HCT116 (cell line): ENCODE measurements around the gene RHOH. TPM values are rescaled to one million over a fixed set of nuclear protein-coding genes. Genes with fewer than 3 reads are reported as not detected.

Source experiments
- ATAC-seq: fragments of 200-7000 bp; cut with Tn5 transposase; 2 replicates; pipeline ENCODE4 v1.9.1; 2020; ENCODE audit warnings: mild to moderate bottlenecking, moderate library complexity
- BruUV-seq: library from RNA; stranded (reverse); fragments of 400-500 nt; replicated peaks from 2 replicates; lab custom pipeline; 2021; lab: Mats Ljungman, UMichigan
- CTCF ChIA-PET: fragments of 300-600 bp; sonication (Branson Sonifier 250); formaldehyde crosslinking; loops from one replicate; lab custom pipeline; 2021; ENCODE audit warnings: antibody characterized with exemption; lab: Charles Lee
- POLR2A ChIA-PET: fragments of 300-600, 350-600 bp; sonication (Branson Sonifier 250); formaldehyde crosslinking; loops from one replicate; lab custom pipeline; 2021; ENCODE audit warnings: antibody characterized with exemption; lab: Charles Lee
- RAD21 ChIA-PET, 2 experiments: fragments of 300-600 bp; sonication (Branson Sonifier 250); formaldehyde crosslinking; loops; one replicate each; lab custom pipeline; 2023; ENCODE audit warnings: low total read pairs in 2 of 2; ENCODE audit not compliant: uncharacterized antibody in 2 of 2, unreplicated experiment in 2 of 2, low non-redundant PET in 1 of 2; lab: Charles Lee
- DNase-seq: peaks from one replicate; pipeline ENCODE4 v3.0.0-alpha.2; 2010; ENCODE audit warnings: low read depth, low spot score
- H2AFZ ChIP-seq: fragments of 200-600 bp; shearing (Covaris generic), sonication (generic); 2 replicates; pipeline ENCODE4 v1.6.1; 2017; ENCODE audit warnings: low read depth, mixed run types, mixed read lengths, antibody characterized with exemption, low read length; ENCODE audit not compliant: poor library complexity, severe bottlenecking
- H3K27ac ChIP-seq: 2 replicates; pipeline ENCODE4 v1.5.1; 2012; ENCODE audit warnings: low read depth, low read length
- H3K27me3 ChIP-seq: fragments of 200-600 bp; sonication (generic); 2 replicates; pipeline ENCODE4 v1.6.1; 2016; ENCODE audit warnings: mixed run types, low read length, mixed read lengths; ENCODE audit not compliant: insufficient read depth
- H3K36me3 ChIP-seq, 2 experiments: fragments of 200-500 bp in 1 of 2; fragments of 200-600 bp in 1 of 2; sonication (Bioruptor generic) in 1 of 2; sonication (generic) in 1 of 2; 2 replicates each; pipeline versions ENCODE4 v1.5.1 to v1.6.1; 2014 to 2016; ENCODE audit warnings: low read length in 2 of 2, inconsistent platforms in 1 of 2, mixed read lengths in 1 of 2, mixed run types in 1 of 2; ENCODE audit not compliant: insufficient read depth in 2 of 2, control insufficient read depth in 1 of 2
- H3K4me1 ChIP-seq, 2 experiments: fragments of 200-600 bp in 1 of 2; sonication (generic) in 1 of 2; 2 replicates each; pipeline versions ENCODE4 v1.5.1 to v1.6.1; 2012 to 2017; ENCODE audit warnings: low read length in 2 of 2, inconsistent platforms in 1 of 2, mild to moderate bottlenecking in 1 of 2, mixed read lengths in 1 of 2, mixed run types in 1 of 2, moderate library complexity in 1 of 2; ENCODE audit not compliant: insufficient read depth in 2 of 2, control insufficient read depth in 1 of 2
- H3K4me2 ChIP-seq: fragments of 200-600 bp; sonication (generic); 2 replicates; pipeline ENCODE4 v1.6.1; 2017; ENCODE audit warnings: mixed run types, low read length, mixed read lengths
- H3K4me3 ChIP-seq, 2 experiments: fragments of 200-600 bp in 1 of 2; sonication (generic) in 1 of 2; replicated peaks in 1 of 2; 2 replicates each; pipeline ENCODE4 v1.5.1; 2011 to 2016; ENCODE audit warnings: low read length in 2 of 2, control low read depth in 1 of 2, low read depth in 1 of 2, mild to moderate bottlenecking in 1 of 2, mixed read lengths in 1 of 2, mixed run types in 1 of 2
- H3K79me2 ChIP-seq: fragments of 200-600 bp; sonication (generic); 2 replicates; pipeline ENCODE4 v1.6.1; 2017; ENCODE audit warnings: mild to moderate bottlenecking, mixed run types, low read length, moderate library complexity, mixed read lengths; ENCODE audit not compliant: insufficient read depth
- H3K9ac ChIP-seq: fragments of 200-600 bp; sonication (generic); 2 replicates; pipeline ENCODE4 v1.6.1; 2016; ENCODE audit warnings: low read length, mixed read lengths
- H3K9me2 ChIP-seq: fragments of 200-600 bp; sonication (generic), shearing (Covaris generic); 2 replicates; pipeline ENCODE4 v1.6.1; 2017; ENCODE audit warnings: mixed run types, mild to moderate bottlenecking, moderate library complexity; ENCODE audit not compliant: insufficient read depth
- H3K9me3 ChIP-seq, 2 experiments: fragments of 200-500 bp in 1 of 2; fragments of 200-600 bp in 1 of 2; sonication (Bioruptor generic) in 1 of 2; sonication (generic) in 1 of 2; 2 replicates each; pipeline ENCODE4 v1.6.1; 2014 to 2017; ENCODE audit warnings: low read length in 2 of 2, mixed read lengths in 2 of 2, inconsistent platforms in 1 of 2, low read depth in 1 of 2, mild to moderate bottlenecking in 1 of 2, mixed run types in 1 of 2, moderate library complexity in 1 of 2; ENCODE audit not compliant: control insufficient read depth in 1 of 2, insufficient read depth in 1 of 2
- H4K20me1 ChIP-seq: fragments of 200-600 bp; sonication (generic), shearing (Covaris generic); 2 replicates; pipeline ENCODE4 v1.6.1; 2017; ENCODE audit warnings: mixed run types, mild to moderate bottlenecking, moderate library complexity; ENCODE audit not compliant: insufficient read depth
- ATF3 ChIP-seq: IDR thresholded peaks from 2 replicates; pipeline ENCODE4 v1.6.1; 2012
- CBX3 ChIP-seq: IDR thresholded peaks from 2 replicates; pipeline ENCODE4 v1.6.1; 2012; ENCODE audit warnings: low read depth
- CEBPB ChIP-seq: IDR thresholded peaks from 2 replicates; pipeline ENCODE4 v1.6.1; 2012; ENCODE audit warnings: low read depth
- ELF1 ChIP-seq: IDR thresholded peaks from 2 replicates; pipeline ENCODE4 v1.6.1; 2012; ENCODE audit warnings: low read depth, borderline replicate concordance
- EZH2 ChIP-seq: fragments of 200-600 bp; sonication (generic); IDR thresholded peaks from 2 replicates; pipeline ENCODE4 v1.6.1; 2017; ENCODE audit warnings: antibody characterized with exemption, mixed run types
- EZH2phosphoT487 ChIP-seq: fragments of 200-600 bp; IDR thresholded peaks from 2 replicates; pipeline ENCODE4 v1.6.1; 2018; ENCODE audit warnings: antibody characterized with exemption, borderline replicate concordance
- MAX ChIP-seq: IDR thresholded peaks from 2 replicates; pipeline ENCODE4 v1.6.1; 2012
- SRF ChIP-seq: IDR thresholded peaks from 2 replicates; pipeline ENCODE4 v1.6.1; 2012; ENCODE audit warnings: low read depth
- ZNF274 ChIP-seq: fragments of 200-500 bp; sonication (Bioruptor generic); IDR thresholded peaks from 2 replicates; pipeline ENCODE4 v1.6.1; 2014; ENCODE audit warnings: mild to moderate bottlenecking, low read depth, low read length, inconsistent platforms
- intact Hi-C: fragments of 100-400 bp; cut with micrococcal nuclease; formaldehyde crosslinking; loops from 2 replicates; pipeline ENCODE4 v1.10.0; 2022
- total RNA-seq: library from RNA; stranded (reverse); gene quantifications from one replicate; pipeline ENCODE4 v1.2.1, GENCODE V29; 2021; ENCODE audit not compliant: unreplicated experiment
- TF ChIP-seq, protein P1 (sequence below): IDR thresholded peaks from 2 replicates; pipeline ENCODE4 v1.6.1; 2011; ENCODE audit warnings: mild to moderate bottlenecking, low read length, moderate library complexity; ENCODE audit not compliant: insufficient replicate concordance; ENCODE audit errors: extremely low read depth

The RHOH gene
- total RNA-seq, 1 experiment from 2014 or later = 0.74 TPM

DNA sequence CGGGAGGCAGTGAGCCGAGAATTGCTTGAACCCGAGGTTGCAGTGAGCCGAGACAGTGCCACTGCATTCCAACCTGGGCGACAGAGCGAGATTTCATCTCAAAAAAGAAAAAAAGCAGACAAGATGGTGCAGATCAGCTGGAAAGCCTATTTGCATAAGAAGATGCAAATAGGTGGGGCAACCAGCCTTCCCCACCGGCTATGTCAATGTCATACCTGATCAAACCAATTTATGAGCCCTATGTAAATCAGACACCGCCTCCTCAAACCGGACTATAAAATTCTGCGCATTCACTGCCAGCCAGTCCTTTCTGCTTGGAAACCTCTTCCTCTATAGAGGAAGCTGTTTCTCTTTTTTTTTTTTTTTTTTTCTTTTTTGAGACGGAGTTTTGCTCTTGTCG, 73.8 kb downstream of the RHOH start:
- TF ChIP-seq ELF1 = no peak
- TF ChIP-seq, all 23 proteins: peak for 0
- H3K4me3 ChIP-seq = no peak overlapping the region
- intact Hi-C loops = no loop called here
- H3K9me3 ChIP-seq = no peaks in the 10 kb centered on the region; a peak in 1 of 4 replicates
- no peak overlapping the region for H3K27ac ChIP-seq
- DNase-seq (no peak), ATAC-seq (no peak)
- H3K4me2 ChIP-seq = no peak overlapping the region
- no peaks in the 10 kb centered on the region for H3K36me3 ChIP-seq
- H3K9ac ChIP-seq = no peak overlapping the region
- H3K27me3 ChIP-seq = no peaks in the 10 kb centered on the region
- BruUV-seq = no TSS peak
- H2AFZ ChIP-seq = no peak overlapping the region
- POLR2A ChIA-PET = no interaction called here
- H3K79me2 ChIP-seq = no peaks in the 10 kb centered on the region
- H3K4me1 ChIP-seq = no peaks in the 10 kb centered on the region
- CTCF ChIA-PET = interaction anchor here (0.6 kb wide), 1 partner anchor 316 kb away, joined by 3 read pairs; no protein-coding TSS in a partner anchor
- H4K20me1 ChIP-seq = no peaks in the 10 kb centered on the region
- RAD21 ChIA-PET = no interaction called here
- H3K9me2 ChIP-seq = no peaks in the 10 kb centered on the region

- H3K9ac ChIP-seq = no peak overlapping the region
- H3K36me3 ChIP-seq = no peaks in the 10 kb centered on the region
- ATAC-seq (no peak), DNase-seq (no peak)
- no peaks in the 10 kb centered on the region for H3K27me3 ChIP-seq
- ChIA-PET RAD21 (no interaction called here), POLR2A (no interaction called here), CTCF (no interaction called here)
- no peaks in the 10 kb centered on the region for H3K9me3 ChIP-seq
- BruUV-seq = no TSS peak
- no peak for TF ChIP-seq MAX
- no peak for TF ChIP-seq CEBPB
- TF ChIP-seq, protein P1, sequence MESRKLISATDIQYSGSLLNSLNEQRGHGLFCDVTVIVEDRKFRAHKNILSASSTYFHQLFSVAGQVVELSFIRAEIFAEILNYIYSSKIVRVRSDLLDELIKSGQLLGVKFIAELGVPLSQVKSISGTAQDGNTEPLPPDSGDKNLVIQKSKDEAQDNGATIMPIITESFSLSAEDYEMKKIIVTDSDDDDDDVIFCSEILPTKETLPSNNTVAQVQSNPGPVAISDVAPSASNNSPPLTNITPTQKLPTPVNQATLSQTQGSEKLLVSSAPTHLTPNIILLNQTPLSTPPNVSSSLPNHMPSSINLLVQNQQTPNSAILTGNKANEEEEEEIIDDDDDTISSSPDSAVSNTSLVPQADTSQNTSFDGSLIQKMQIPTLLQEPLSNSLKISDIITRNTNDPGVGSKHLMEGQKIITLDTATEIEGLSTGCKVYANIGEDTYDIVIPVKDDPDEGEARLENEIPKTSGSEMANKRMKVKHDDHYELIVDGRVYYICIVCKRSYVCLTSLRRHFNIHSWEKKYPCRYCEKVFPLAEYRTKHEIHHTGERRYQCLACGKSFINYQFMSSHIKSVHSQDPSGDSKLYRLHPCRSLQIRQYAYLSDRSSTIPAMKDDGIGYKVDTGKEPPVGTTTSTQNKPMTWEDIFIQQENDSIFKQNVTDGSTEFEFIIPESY = no peak
- TF ChIP-seq CBX3 = no peak
- no peak for TF ChIP-seq EZH2
- no peak for TF ChIP-seq SRF
- no peak for TF ChIP-seq EZH2phosphoT487
- TF ChIP-seq ZNF274 = no peak
- TF ChIP-seq ATF3 = no peak
- no peak overlapping the region for H2AFZ ChIP-seq
- H3K27ac ChIP-seq = no peak overlapping the region
- no peaks in the 10 kb centered on the region for H3K4me1 ChIP-seq
- intact Hi-C loops = no loop called here
- H3K4me2 ChIP-seq = no peak overlapping the region
- H3K9me2 ChIP-seq = no peaks in the 10 kb centered on the region
- H4K20me1 ChIP-seq = no peaks in the 10 kb centered on the region
- H3K4me3 ChIP-seq = no peak overlapping the region
- no peaks in the 10 kb centered on the region for H3K79me2 ChIP-seq
Observed at GRCh38 chr4:40275065-40275730, 78.4 kb downstream of the RHOH start.
